ENCODE results near the gene SRCIN1.

GRCh38 chr17:38540514-38541045 is 65.2 kb downstream of the SRCIN1 start:
- TF ChIP-seq TAF1 (IDR thresholded peaks at IDR 0.05; ENCODE audit: borderline replicate concordance, insufficient read depth, low read length): no peak
- no peak for TF ChIP-seq POLR2AphosphoS5 (IDR thresholded peaks at IDR 0.05; ENCODE audit: low read depth, low read length)
